ENCODE measurements around the gene LARP6.

LARP6 gene

DNA sequence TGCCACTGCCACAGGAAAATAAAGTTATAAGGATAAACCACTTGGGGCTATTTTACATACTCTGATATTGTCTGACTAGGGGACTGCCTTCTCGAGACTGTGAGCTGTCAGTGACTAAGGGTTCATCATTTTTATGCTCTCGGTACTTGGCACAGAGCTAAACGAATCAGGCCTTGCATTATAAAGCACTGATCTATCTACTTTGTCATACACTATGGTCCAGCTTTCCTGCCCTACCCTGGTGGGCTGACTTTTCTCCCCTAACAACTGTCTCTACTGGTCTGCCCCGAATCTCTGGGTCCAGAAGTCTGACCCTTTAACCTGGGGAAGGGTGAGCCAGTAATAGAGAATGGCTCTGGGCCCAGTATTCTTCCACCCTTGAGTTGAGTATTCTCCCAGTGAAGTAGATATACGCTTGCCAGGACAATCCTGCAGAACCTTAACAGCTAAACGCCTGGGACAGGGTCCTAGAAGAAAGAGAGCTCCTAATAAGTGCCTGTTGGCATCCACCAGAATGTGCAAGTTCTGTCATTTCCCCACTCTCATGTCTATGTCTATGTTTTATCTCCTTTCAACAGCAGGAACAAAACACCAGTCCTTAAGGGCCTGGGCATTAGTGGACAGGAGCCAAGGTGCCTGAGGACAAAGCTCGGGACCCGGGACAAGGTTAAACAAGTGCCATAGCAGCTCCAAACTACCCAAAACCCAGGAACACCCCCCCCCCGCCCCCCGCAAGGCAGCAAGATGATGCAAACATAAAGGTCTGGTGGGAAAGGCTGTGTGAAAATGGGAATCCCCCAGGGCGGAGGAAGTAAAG is 1.2 kb downstream of the LARP6 start:
- no peak for DNase-seq
- Histone ChIP-seq H3K4me3 (ENCODE audit: low read depth, low read length) (peak overlapping the region; percentile 74; the same call in 1 of the 2 replicates), H3K27ac (no peak overlapping the region)

DNA sequence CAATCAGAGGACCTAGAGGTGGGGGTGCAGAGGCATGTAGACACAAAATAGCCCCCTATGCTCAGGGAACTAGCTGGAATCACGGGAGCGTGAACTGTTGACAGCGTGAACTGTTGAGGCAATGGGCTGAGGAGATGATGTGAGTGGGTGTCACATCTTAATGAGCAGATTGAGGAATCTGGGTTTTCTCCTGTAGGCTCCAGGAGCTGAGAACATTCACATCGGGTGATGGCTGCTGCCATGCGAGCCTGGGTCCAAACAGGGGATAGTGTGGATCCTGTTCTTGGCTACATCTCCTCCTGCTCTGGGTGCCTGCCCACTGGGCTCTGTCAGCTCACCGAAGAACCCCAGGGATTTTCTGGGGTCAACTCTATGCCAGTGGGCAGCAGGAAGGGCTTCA is 2.1 kb downstream of the LARP6 start:
- TF ChIP-seq, protein P1, sequence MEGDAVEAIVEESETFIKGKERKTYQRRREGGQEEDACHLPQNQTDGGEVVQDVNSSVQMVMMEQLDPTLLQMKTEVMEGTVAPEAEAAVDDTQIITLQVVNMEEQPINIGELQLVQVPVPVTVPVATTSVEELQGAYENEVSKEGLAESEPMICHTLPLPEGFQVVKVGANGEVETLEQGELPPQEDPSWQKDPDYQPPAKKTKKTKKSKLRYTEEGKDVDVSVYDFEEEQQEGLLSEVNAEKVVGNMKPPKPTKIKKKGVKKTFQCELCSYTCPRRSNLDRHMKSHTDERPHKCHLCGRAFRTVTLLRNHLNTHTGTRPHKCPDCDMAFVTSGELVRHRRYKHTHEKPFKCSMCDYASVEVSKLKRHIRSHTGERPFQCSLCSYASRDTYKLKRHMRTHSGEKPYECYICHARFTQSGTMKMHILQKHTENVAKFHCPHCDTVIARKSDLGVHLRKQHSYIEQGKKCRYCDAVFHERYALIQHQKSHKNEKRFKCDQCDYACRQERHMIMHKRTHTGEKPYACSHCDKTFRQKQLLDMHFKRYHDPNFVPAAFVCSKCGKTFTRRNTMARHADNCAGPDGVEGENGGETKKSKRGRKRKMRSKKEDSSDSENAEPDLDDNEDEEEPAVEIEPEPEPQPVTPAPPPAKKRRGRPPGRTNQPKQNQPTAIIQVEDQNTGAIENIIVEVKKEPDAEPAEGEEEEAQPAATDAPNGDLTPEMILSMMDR (IDR thresholded peaks at IDR 0.05; ENCODE audit: low read depth, low read length) = no peak
- Histone ChIP-seq H3K4me3 (ENCODE audit: low read depth, low read length) (no peak overlapping the region), H3K36me3 (peaks cover 2% of the 10 kb centered on the region; the same call in 1 of the 2 replicates), H3K27me3 (ENCODE audit: insufficient read depth, low read depth, severe bottlenecking) (no peaks in the 10 kb centered on the region), H3K9me3 (ENCODE audit: severe bottlenecking) (no peaks in the 10 kb centered on the region), H3K27ac (no peak overlapping the region)
- DNase-seq = no peak

More for the DNA sequence above, 1.2 kb downstream of the LARP6 start:
- Histone ChIP-seq H3K27me3 (ENCODE audit: insufficient read depth, low read depth, severe bottlenecking) (no peaks in the 10 kb centered on the region), H3K9me3 (ENCODE audit: severe bottlenecking) (no peaks in the 10 kb centered on the region), H3K36me3 (peaks cover 2% of the 10 kb centered on the region; the same call in 1 of the 2 replicates)
- TF ChIP-seq, protein P1 (IDR thresholded peaks at IDR 0.05; ENCODE audit: low read depth, low read length) = no peak

DNA sequence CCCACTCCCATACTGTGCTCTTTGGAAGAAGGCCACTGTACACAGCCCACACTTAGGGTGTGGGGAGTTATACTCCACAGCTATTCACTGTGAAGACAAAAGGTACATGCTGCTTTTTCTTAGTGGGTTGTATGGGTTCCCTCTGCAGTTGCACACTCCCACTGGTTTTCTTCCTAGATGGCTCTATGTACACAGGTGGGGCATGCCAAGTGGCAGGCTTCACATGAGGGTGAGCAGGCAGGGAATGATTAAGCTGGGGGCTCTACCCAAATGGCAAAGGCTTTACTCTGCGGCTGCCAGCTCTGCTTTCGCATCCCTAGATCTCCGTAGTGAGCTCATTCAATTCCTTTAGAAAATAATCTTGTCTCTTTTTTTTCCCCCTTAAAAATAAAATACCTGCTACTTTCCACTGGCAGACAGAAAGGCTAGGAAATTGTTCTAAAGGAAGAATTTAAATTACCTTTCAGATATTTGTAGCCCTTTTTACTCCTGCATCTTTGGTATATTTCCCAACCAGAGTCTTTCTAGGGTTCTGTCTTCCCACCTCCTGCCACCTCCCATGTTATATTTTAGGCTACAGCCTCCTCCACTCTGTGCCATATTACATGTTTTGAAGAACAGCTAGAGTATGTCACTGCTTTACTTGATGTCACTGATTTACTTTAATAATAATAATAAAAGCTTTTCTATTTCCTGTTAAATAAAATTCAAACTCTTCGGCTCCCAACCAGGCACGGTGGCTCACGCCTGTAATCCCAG is 8.2 kb downstream of the LARP6 start:
- H3K9me3 ChIP-seq (ENCODE audit: severe bottlenecking) = no peaks in the 10 kb centered on the region
- no peak for DNase-seq
- TF ChIP-seq, protein P1 (IDR thresholded peaks at IDR 0.05; ENCODE audit: low read depth, low read length) = no peak
- H3K36me3 ChIP-seq = no peaks in the 10 kb centered on the region
- H3K4me3 ChIP-seq (ENCODE audit: low read depth, low read length) = no peak overlapping the region
- no peaks in the 10 kb centered on the region for H3K27me3 ChIP-seq (ENCODE audit: insufficient read depth, low read depth, severe bottlenecking)
- H3K27ac ChIP-seq = no peak overlapping the region

- Histone ChIP-seq H3K4me3 (ENCODE audit: low read depth, low read length) (no peak overlapping the region), H3K9me3 (ENCODE audit: severe bottlenecking) (no peaks in the 10 kb centered on the region), H3K27ac (no peak overlapping the region), H3K36me3 (peaks cover 7% of the 10 kb centered on the region), H3K27me3 (ENCODE audit: insufficient read depth, low read depth, severe bottlenecking) (no peaks in the 10 kb centered on the region)
- DNase-seq = no peak
- TF ChIP-seq, protein P1 (IDR thresholded peaks at IDR 0.05; ENCODE audit: low read depth, low read length) = no peak
Observed at GRCh38 chr15:70837476-70837875, 16.5 kb downstream of the LARP6 start.

DNA sequence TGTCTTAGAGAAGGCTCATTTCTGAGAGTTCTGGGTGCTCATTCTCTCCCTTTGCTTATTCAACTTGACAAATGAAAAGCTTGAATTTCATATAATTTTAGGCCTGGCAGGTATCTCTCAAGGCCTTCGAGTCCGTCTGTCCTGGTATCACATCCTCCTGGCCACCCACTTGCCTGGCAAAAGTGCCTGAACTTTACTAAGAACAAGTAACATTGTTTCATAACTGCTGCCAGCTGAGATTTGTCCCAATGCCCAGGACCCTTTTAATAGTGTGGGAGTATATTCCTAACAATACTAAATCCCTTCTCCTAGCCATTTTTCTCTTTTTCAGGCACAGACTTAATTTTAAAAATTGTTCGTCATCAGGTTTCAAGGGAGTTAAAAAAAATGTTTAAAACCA is 18.1 kb downstream of the LARP6 start:
- TF ChIP-seq, protein P1 (IDR thresholded peaks at IDR 0.05; ENCODE audit: low read depth, low read length) = no peak
- Histone ChIP-seq H3K27ac (no peak overlapping the region), H3K4me3 (ENCODE audit: low read depth, low read length) (no peak overlapping the region), H3K27me3 (ENCODE audit: insufficient read depth, low read depth, severe bottlenecking) (no peaks in the 10 kb centered on the region), H3K9me3 (ENCODE audit: severe bottlenecking) (no peaks in the 10 kb centered on the region), H3K36me3 (peaks cover 7% of the 10 kb centered on the region)
- DNase-seq = no peak

All from WERI-Rb-1 (cell line).